ENCODE results near the gene HOXD3.

Gene HOXD3

DNA sequence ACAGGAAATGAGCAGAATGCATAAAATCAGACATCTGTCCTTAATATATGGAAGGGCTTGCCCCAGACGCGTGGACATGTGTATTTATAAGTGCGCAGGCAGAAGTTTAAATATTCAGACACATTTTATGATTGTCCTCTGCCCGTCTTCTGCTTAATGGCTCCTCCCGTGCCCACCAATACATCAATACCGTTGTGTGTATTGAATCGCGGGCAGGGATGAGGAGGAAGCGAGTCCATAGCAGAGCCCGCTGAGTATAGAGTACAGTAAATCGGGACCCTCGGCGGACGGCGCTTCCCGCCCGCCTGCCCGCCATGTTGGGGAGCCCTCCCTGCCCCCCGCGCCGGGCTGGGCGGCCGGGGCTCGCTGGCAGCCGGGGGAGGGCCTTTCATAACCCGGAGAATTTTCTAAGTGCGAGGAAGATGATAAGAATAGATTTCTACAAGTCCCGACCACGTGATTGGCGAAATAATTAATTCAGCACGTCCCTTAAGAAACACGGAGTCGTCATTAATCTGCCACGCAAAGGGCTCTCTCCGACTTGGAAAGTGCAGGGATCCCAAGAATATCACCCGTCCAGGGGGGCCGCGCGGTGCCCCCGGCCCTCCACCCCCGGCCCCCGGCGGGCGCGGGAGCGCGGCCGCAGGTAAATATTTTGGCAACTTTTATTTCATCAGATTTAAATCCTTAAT, at the start of gene HOXD3:
TSS of gene HOXD3 (plus strand) at position 501 of the 692 bp plus-strand sequence. CDS start 11,808 bp downstream, outside the sequence.
- DNase-seq = no peak

- peak in 1 of 3 donors; percentile 38 for DNase-seq
These were observed 49.4 kb upstream of the HOXD3 start for GRCh38 chr2:176107731-176108181.

- no peak for DNase-seq
These were observed 47.8 kb upstream of the HOXD3 start for GRCh38 chr2:176109192-176109901.

DNA sequence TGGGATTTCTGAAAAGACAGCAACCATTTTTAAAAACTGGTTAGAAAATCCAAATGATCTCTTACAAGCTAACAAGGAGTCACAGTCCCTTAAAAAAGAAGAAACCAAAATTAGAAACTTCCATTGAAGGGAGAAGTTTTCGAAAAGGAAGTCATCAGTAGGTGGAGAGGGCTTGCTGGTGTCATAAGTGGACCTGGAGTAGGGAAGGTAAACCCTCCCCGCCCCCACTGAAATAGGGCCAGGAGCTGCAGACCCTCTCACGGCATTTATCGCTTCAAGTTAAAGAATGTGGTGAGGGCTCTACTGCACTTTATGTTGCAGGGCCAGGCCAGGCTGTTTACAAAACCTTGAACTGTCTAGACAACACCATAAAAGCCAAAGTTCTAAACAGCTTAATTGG, 47.2 kb upstream of the HOXD3 start:
- no peak for DNase-seq

DNA sequence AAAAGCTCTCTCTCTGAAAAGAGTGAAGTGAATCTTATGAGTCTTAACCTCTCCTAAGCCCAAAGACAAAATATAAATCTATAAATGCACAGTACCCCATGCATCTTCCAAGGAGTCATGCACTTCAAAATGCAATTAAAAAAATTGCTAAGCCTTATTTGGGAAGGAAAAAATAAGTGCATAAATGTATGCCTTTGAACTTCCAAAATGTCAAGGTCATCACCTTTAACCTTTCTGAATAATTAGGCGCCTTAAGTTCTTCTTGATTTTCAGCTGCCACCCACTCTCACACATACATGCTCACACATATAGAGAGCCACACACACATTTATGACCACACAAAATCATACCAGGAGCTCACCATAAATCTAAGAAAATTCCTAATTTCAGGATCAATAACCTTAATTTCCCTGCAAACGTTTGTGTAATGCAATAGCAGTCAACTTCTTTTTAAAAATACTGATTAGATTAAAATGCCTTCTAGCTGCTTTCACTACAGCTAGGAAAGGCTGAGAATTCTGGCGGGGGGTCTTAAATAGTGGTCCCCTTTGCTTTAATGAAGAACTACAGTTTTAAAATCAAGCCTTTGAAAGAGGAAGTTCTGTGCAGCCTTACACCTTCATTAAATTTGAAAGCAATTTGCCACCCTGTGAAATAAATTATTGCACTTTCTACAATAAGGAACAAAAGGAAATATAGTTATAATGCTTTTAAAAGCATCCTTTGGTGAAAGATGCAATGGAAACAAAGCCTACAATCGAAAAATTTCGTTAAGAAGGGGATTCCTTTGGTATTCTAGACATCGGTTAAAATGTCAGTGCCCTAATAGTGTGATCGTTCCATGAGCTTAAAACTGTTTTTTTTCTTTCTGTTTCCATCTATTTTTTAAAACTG, 46.4 kb upstream of the HOXD3 start:
- DNase-seq = no peak

GRCh38 chr2:176111309-176111663, 45.8 kb upstream of the HOXD3 start:
- DNase-seq = peak in 2 of 3 donors; percentile 58 to 65

DNA sequence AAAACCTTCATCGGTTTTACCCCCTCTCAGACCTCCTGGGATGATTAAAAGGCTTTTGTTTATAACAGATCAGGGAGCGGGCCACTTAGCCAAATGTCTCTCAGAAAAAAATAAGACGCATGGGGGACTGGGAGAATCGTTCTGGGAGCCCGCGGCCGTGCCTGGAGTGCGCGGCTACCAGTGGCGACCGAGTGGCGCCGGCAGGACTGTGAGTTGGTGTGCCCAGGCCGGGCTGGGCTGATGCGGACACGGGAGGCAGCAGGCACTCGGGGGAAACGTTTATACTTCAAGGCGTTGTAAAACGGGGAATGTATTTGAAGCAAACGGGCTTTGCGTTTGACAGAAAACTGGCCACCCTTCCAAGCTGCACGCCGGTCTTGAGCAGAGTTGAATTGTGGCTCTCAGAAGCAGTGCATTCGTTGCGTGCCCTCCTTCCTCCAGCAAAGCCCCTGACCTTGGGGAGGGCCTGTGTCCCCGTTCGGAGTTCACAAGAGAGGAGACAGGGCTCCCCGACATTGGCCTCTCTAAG, 45.2 kb upstream of the HOXD3 start:
- DNase-seq = no peak

- DNase-seq = no peak
These were observed 44.5 kb upstream of the HOXD3 start for GRCh38 chr2:176112375-176113302.

DNA sequence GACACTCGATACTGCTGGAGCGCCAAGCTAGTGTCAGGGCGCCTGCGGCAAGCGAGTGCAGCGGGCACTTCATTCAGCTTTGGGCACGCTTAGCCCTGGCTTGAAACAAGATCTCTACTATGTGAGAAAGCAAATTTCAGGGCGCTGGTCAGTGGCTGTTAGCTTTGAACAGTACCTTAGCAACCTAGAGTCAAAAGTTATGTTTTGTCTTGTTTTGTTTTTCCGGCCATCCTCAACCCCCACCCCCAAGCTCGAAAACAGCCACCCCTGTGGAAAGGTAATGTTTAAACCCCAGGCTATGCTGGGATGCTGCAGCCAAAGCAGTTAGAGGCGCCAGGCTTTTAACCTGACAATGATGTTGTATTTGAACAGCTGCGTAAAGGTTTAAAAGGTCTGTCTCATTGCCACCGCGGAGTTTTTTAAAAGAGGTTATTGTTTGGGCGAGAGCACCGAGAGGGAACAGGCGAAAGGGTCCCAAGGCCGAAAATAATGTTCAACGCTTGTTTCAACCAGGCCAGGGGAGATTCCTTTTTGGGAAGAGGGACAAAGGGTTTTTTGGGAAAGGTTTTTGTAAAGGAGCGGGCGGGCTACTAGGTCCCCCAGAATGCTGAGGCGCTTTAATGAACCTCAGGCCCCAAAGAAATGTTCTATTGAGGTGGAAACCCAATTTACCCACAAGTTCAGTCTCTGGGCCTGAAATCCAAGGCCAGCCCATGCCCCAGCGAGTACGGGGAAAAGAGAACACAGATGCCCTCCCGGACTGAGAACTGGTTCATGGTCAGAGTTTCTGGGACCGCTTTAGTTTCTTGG, 42.8 kb upstream of the HOXD3 start:
- DNase-seq = no peak

GRCh38 chr2:176114930-176115625, 42.0 kb upstream of the HOXD3 start:
- DNase-seq = no peak

DNA sequence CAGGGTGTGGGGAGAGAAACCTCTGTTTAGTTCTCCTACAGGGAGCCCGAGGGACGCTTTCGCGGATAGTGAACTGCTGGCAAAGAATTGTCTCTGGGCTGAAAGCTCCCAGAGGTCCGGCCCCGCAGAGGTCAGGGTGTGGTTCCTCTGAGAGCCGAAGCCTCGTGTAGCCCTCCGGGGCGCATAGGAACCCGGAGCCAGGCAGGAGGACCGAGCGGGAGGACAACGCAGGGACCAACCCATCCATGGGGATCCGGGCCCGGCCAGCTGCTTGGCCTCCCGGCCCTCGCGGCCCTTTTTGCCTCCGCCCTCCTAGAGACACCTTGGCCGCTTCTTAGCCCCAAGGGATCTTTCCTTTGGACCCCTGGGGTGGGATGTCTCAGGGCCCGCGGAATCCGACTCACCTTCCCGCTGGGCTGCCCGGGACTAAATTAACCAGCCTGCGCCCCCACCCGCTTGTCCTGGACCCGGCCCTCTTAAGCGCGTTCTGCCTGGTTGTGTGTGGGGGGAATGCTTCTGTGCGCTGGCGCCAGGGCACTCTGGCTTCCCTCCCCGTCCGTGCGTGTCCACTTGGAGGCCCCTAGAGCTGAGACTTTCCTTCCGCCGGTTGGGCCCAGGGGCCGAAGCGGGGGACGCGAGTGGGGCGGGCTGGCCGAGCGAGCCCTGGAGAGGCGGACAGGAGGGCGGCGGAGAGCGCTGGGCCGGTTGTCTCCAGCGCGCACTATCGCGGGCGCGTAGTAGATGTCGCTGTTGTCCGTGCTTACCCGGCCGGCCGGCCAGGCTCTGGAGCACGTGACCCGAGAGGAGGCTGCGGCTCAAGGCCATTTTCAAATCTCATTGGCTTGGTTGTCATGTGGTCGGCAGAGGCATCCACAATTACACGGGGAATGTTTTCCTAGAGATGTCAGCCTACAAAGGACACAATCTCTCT, 41.0 kb upstream of the HOXD3 start, which contains the start of gene HOXD10:
TSS of gene HOXD10 (plus strand) at position 896 of the 931 bp plus-strand sequence. CDS start 56 bp downstream, outside the sequence.
- no peak for DNase-seq

- no peak for DNase-seq
These were observed 39.8 kb upstream of the HOXD3 start for GRCh38 chr2:176117162-176117822.

GRCh38 chr2:176117823-176118371, 39.2 kb upstream of the HOXD3 start:
- DNase-seq = no peak

DNA sequence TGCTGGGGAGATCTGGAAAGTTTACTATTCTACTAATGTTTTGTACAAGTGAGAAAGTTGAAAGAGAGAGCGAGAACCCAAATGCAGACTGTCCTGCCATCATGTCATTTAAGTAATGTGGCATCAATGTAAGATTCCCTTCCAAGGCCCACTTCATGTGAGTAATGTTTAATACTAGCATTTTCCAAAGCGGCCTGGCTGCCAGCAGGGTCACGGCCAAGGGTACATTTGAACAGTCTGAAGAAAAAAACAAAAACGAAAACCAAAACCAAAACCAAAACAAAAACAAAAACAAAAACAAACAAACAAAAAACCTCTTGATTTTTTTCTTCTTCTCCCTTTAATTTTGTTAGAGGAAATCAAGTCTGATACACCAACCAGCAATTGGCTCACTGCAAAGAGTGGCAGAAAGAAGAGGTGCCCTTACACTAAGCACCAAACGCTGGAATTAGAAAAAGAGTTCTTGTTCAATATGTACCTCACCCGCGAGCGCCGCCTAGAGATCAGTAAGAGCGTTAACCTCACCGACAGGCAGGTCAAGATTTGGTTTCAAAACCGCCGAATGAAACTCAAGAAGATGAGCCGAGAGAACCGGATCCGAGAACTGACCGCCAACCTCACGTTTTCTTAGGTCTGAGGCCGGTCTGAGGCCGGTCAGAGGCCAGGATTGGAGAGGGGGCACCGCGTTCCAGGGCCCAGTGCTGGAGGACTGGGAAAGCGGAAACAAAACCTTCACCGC, 38.3 kb upstream of the HOXD3 start:
- peak; percentile 45 to 74 (median 55) for DNase-seq

- no peak for DNase-seq
These were observed 36.5 kb upstream of the HOXD3 start for GRCh38 chr2:176120364-176121189.

Measured in suppressor macrophage treated with lipopolysaccharide for 1 hour (primary cell).